Lung microvascular endothelial cell (primary cell): ENCODE measurements around the gene NHP2. TPM values are rescaled to one million over a fixed set of nuclear protein-coding genes. Genes with fewer than 3 reads are reported as not detected.
"Not testable (repeated sequence)": the region's sequence is repeated elsewhere in the genome, so short reads cannot be mapped to it uniquely, and the experiment has no call there.

Experiments
- DNase-seq, 2 donors: peaks; one replicate each; pipeline versions ENCODE4 v3.0.0 to v3.0.0-alpha.2; 2010; ENCODE audit warnings: low read depth in 2 of 2
- total RNA-seq: library from RNA; depleted of rRNA; stranded (reverse); fragments of >200 nt; gene quantifications from 2 replicates; pipeline ENCODE4 v1.2.1, GENCODE V29; 2014

Gene NHP2
- total RNA-seq = 106 and 132 TPM in 2 replicates

DNA sequence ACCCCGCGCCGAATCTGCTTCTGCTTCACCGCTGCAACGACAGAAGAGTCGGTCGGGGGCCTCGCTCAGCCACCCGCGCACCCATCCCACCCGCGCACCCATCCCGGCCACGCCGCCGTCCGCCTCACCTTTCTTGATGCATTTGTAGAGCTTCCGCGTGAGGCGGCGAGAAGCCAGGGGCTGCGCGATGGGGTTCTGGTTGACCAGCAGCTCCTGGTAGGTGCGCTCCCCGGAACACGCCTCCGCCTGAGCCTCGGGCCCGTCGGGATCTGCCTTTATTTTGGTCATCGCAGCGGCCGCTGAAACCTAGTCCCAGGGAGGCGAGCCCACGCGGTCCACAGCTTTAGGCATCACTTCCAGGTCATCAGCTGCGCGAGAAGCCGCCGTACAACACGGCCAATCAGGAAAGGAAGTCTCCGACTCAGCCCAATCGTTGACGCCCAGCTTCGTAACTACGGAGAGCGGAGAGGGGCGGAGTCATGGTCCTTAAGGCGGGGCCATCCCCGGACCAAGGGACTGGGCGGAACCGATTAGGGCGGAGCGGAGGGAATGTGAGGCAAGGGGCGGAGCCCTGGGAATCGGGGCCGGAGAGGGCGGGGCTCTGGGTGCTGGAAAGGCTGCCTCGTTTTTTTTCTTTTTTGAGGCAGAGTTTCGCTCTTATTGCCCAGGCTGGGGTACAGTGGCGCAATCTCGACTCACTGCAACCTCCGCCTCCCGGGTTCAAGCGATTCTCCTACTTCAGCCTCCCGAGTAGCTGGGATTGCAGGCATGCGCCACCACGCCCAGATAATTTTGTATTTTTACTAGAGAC, at the start of gene NHP2:
TSS of gene NHP2 (minus strand) at position 356 of the 811 bp plus-strand sequence. CDS start at position 288, 68 bp downstream.
- peak; percentile 99 for DNase-seq

DNA sequence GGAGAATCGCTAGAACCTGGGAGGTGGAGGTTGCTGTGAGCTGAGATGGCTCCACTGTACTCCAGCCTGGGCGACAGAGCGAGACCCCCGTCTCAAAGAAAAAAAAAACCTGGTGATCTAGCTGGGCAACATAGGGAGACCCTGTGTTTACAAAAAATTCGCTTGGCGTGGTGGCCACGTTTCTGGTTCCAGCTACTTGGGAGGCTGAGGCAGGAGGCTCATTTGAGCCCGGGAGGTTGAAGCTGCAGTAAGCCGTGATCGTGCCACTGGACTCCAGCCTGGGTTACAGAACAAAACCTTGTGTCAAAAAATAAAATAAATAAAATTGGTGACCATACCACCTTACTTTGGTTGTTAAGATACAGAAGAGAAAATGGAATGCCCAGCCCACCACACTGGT, 48.9 kb upstream of the NHP2 start:
- no peak for DNase-seq

DNA sequence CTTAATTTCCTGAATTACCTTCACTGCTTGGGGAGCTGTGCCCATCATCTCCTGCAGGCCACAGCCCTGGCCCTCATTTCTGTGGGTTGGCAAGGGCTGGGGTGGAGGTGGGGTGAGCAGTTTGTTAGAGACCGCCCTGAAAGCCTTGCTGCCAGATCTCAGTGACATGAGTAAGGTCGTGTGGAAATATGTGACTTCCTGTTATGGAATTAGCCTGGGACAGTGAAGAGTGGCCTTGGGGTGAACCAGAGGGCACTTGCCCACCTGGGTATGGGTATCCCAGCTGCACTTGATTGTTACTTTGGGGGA, 48.2 kb upstream of the NHP2 start:
- DNase-seq = peak in 1 of 2 donors; percentile 59

GRCh38 chr5:178201221-178201926, 47.7 kb upstream of the NHP2 start:
- no peak for DNase-seq

DNA sequence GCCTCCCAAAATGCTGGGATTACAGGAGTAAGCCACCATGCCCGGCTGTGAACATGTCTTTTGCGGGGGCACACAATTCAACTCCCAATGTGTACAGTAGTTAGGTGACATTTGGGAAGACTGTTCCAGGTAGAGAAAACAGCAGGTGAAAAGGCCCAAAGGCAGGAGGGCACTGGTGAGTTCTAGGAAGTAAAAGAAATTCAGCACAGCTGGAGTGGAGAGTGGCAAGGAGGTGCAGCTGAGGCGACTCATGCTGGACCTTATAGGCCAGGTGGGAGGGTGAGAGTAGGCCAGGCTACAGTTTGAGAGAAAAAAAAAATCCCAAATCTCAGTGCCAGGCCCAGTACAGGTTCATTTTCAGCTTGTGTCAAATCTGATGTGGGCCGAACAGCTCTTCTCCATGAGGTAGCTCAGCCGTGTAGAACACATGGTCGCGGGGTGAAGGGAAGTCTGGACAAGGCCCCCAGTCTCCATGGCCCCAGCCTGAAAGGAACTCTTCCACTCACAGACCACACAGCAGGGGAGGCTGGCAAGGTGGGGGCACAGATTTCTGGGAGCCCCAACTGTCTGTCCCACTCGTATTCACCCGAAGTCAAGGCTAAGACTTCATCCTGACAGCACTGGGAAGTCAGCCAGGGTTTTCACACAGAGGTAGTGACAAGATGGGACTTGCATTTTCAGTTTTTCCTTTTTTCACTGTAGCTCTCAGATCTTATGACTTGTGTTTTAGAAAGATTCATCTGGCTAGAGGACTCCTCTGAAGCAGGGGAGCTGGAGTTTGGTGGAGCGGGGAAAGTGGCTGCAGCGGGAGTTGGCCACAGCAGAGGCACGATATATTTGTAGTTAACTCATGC, 46.1 kb upstream of the NHP2 start:
- no peak for DNase-seq

- DNase-seq = no peak
Measured at GRCh38 chr5:178198706-178199105, 45.0 kb upstream of the NHP2 start.

DNA sequence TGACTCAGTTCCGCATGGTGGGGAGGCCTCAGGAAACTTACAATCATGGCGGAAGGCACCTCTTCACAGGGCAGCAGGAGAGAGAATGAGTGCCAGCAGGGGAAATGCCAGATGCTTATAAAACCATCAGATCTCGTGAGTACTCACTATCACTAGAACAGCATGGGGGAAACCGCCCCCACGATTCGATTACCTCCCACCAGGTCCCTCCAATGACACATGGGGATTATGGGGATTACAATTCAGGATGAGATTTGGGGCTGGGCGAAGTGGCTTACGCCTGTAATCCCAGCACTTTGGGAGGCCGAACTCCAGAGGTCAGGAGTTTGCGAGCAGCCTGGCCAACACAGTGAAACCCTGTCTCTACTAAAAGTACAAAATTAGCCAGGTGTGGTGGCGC, 44.5 kb upstream of the NHP2 start:
- DNase-seq = not testable (repeated sequence)

GRCh38 chr5:178196986-178197385, 43.3 kb upstream of the NHP2 start:
- DNase-seq = peak in 1 of 2 donors; percentile 42

- DNase-seq = no peak
Measured at GRCh38 chr5:178196281-178196812, 42.7 kb upstream of the NHP2 start.

DNA sequence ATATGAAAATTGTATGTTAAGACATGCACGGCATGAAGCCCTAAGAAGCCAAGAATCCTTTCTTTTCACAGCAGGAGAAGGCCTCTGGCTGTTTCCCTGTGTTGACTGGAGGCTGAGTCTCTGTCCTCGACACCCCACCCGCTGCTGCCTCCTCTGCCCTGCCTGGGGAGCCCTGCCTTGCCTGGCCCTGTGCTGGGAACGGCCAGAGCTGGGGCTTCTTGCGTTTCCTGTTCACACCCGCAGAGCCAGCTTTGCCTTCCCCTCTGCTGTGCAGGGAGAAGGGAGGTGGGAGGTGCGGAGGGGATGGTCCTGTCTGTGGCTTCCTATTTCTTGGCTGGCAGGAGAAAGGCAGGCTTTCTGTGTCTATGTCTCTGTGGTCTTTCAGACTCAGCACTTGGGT, 40.3 kb upstream of the NHP2 start:
- no peak for DNase-seq

DNA sequence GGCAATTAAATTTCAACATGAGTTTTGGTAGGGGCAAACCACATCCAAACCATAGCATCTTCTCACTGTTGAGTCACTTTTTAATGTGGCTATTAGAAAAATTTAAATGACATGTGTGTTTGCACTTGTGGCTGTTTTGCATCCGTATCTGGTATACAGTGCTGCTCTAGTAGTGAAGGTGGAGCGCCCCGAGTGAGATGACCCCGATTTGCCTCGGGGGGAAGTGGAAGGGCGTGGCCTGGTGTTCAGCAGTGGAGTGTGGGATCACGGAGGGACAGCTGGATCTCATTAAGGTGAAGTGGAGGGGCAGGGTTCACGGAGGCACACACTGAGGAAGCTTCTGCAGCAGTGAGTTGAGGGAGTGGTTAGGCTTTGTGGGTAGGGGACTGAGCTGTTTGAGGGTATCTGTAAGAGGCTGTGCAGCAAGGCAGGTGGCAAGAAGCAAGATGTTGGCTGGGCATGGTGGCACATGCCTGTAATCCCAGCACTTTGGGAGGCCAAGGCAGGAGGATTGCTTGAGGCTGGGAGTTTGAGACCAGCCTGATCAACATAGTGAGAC, 39.6 kb upstream of the NHP2 start:
- no peak for DNase-seq

DNA sequence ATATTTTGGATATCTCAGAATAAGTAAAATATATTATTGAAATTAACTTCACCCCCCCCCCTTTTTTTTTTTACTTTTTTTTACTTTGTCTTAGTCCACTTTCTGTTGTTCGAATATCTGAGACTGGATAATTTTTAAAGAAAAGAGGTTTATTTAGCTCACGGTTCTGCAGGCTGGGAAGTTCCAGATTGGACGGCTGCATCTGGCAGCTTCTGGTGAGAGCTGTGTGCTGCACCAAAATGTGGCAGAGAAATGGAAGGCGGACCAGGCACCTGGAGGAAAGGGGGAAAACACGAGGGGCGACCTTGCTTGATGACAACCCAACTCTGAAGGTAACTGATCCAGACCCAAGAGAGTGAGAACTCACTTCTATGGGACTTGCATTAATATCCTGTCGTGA, 39.1 kb upstream of the NHP2 start:
- DNase-seq = no peak

DNA sequence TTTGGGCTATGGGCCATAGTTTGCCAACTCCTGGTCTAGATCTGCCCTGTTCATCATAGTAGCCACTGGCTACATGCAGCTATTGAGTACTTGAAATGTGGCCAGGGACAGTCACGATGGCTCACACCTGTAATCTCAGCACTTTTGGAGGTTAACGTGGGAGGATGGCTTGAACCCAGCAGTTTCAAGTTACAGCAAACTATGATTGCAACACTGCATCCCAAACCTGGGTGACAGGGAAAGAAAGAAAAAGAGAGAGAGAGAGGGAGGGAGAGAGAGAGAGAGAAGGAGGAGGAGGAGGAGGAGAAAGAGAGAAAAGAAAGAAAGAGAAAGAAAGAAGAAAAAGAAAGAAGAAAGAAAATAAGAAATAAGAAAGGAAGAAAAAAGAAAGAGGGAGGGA, 38.6 kb upstream of the NHP2 start:
- no peak for DNase-seq

- no peak for DNase-seq
Measured at GRCh38 chr5:178191661-178192060, 38.0 kb upstream of the NHP2 start.

- no peak for DNase-seq
Measured at GRCh38 chr5:178189433-178189832, 35.7 kb upstream of the NHP2 start.

DNA sequence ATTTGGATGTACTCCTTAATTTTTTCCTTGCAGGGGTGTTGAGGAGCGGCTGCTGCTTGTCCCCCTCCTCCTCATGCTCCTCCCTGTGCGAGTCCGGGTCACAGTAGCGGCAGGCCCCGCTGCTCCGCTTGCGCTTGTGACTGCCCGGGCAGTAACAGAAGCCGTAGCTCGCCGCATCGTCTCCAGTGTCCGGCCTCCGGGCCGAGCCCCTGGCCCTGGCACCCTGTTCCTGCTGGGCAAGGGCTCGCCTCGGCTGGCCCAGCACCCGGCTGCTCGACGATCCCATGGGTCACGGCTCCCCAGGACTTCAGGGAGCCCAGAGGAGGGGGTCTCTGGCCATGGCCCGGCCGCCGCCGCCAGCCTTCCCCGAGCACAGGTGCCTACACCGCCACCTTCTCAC, 33.3 kb upstream of the NHP2 start, which contains the start of gene GMCL2:
TSS of gene GMCL2 (minus strand) at position 358 of the 400 bp plus-strand sequence. CDS start at position 286, 72 bp downstream.
- DNase-seq = no peak

- no peak for DNase-seq
Measured at GRCh38 chr5:178186427-178186826, 32.7 kb upstream of the NHP2 start.

- no peak for DNase-seq
Measured at GRCh38 chr5:178182158-178182876, 28.6 kb upstream of the NHP2 start.

GRCh38 chr5:178180141-178180863, 26.6 kb upstream of the NHP2 start:
- no peak for DNase-seq

DNA sequence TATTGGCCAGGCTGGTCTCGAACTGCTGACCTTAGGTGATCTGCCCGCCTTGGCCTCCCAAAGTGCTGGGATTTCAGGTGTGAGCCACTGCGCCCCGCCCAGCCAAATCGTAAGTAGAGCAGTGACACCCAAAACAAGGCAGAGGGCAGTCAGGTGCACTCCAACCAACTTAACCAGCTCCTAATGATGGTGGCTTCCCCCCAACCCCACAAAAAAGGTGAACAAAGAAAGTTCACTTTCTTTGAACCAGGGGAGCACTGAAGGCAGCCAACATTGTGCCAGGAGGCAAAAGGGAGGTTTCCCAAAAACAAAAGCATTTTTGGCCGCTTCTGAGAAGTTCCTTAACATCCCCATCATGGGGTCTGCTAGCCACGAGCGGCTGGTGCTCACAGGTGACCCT, 23.9 kb upstream of the NHP2 start:
- no peak for DNase-seq
